AG04449 (cell line): Measurements from ENCODE around the gene LINS1.
A peak's percentile ranks its signal among the peaks of the same experiment; 100 is the strongest.

Experiments
- CTCF ChIA-PET: fragments of 350-600 bp; formaldehyde crosslinking; extraction: SDS; loops from one replicate; lab custom pipeline; 2021; ENCODE audit warnings: antibody characterized with exemption; lab: Yijun Ruan, JAX
- POLR2A ChIA-PET: fragments of 400-600, 350-600 bp; formaldehyde crosslinking; extraction: SDS; loops from one replicate; lab custom pipeline; 2020; ENCODE audit warnings: antibody characterized with exemption, inconsistent platforms; lab: Yijun Ruan, JAX
- DNase-seq: peaks from one replicate; pipeline ENCODE4 v3.0.0-alpha.2; 2010; ENCODE audit warnings: low read depth, low spot score
- H3K4me3 ChIP-seq: 2 replicates; pipeline ENCODE4 v1.5.1; 2011; ENCODE audit warnings: low read depth, mild to moderate bottlenecking, control low read depth, low read length
- CTCF ChIP-seq: IDR thresholded peaks from one replicate; pipeline ENCODE4 v1.5.1; 2011; ENCODE audit warnings: mild to moderate bottlenecking, moderate library complexity, low read length, control low read depth, inconsistent platforms; ENCODE audit not compliant: insufficient read depth; ENCODE audit errors: missing control alignments

The LINS1 gene

GRCh38 chr15:100560323-100560722 is 41.7 kb downstream of the LINS1 start:
- POLR2A ChIA-PET: no interaction called here
- DNase-seq: no peak
- TF ChIP-seq CTCF: no peak
- CTCF ChIA-PET: no interaction called here
- H3K4me3 ChIP-seq: no peak overlapping the region

GRCh38 chr15:100559330-100559729 is 42.7 kb downstream of the LINS1 start:
- CTCF ChIA-PET: no interaction called here
- DNase-seq: peak; percentile 52
- POLR2A ChIA-PET: no interaction called here
- no peak for TF ChIP-seq CTCF
- H3K4me3 ChIP-seq: no peak overlapping the region

GRCh38 chr15:100558771-100559254 is 43.2 kb downstream of the LINS1 start:
- ChIA-PET POLR2A (no interaction called here), CTCF (no interaction called here)
- no peak overlapping the region for H3K4me3 ChIP-seq
- no peak for TF ChIP-seq CTCF
- DNase-seq: no peak

GRCh38 chr15:100553468-100553867 is 48.5 kb downstream of the LINS1 start:
- no peak for TF ChIP-seq CTCF
- ChIA-PET POLR2A (no interaction called here), CTCF (no interaction called here)
- DNase-seq: no peak
- H3K4me3 ChIP-seq: no peak overlapping the region

GRCh38 chr15:100547961-100548360 is 54.0 kb downstream of the LINS1 start:
- no peak for TF ChIP-seq CTCF
- ChIA-PET CTCF (no interaction called here), POLR2A (no interaction called here)
- no peak overlapping the region for H3K4me3 ChIP-seq
- no peak for DNase-seq

- DNase-seq: no peak
- CTCF ChIA-PET: no interaction called here
- H3K4me3 ChIP-seq: no peak overlapping the region
- no peak for TF ChIP-seq CTCF
- POLR2A ChIA-PET: no interaction called here
Observed at GRCh38 chr15:100544946-100545345, 57.0 kb downstream of the LINS1 start.
